Uterus (tissue), 4 donors: ENCODE measurements around the gene TK2. TPM values are rescaled to one million over a fixed set of nuclear protein-coding genes. Genes with fewer than 3 reads are reported as not detected.
"Not testable (repeated sequence)": the region's sequence is repeated elsewhere in the genome, so short reads cannot be mapped to it uniquely, and the experiment has no call there.

Source experiments
- DNase-seq, 2 donors: peaks; one replicate each; pipeline ENCODE4 v3.0.0-alpha.2; 2019 to 2020
- H3K27ac ChIP-seq, 2 donors: fragments of 200-600 bp; sonication (generic); 1 replicate in 1 of 2; 2 replicates in 1 of 2; pipeline ENCODE4 v1.5.1; 2016 to 2018
- H3K27me3 ChIP-seq, 2 donors: fragments of 200-600 bp; sonication (generic); one replicate each; pipeline ENCODE4 v1.5.1; 2018 to 2019; ENCODE audit warnings: control low read depth in 1 of 2
- H3K36me3 ChIP-seq, 2 donors: fragments of 200-600 bp; sonication (generic); one replicate each; pipeline ENCODE4 v1.5.1; 2019; ENCODE audit warnings: control low read depth in 1 of 2
- H3K4me1 ChIP-seq, 2 donors: fragments of 200-600 bp; sonication (generic); one replicate each; pipeline ENCODE4 v1.5.1; 2018 to 2019; ENCODE audit warnings: control low read depth in 1 of 2
- H3K4me3 ChIP-seq, 2 donors: fragments of 200-600 bp; sonication (generic); 1 replicate in 1 of 2; 2 replicates in 1 of 2; pipeline ENCODE4 v1.5.1; 2018 to 2019; ENCODE audit warnings: mild to moderate bottlenecking in 1 of 2
- H3K9me3 ChIP-seq, 2 donors: fragments of 200-600 bp; sonication (generic); one replicate each; pipeline ENCODE4 v1.5.1; 2019; ENCODE audit warnings: control low read depth in 1 of 2
- POLR2A ChIP-seq, 2 donors: fragments of 450-650 bp; IDR thresholded peaks; one replicate each; pipeline ENCODE4 v1.6.1; 2016; ENCODE audit warnings: antibody characterized with exemption in 2 of 2, mild to moderate bottlenecking in 1 of 2, moderate library complexity in 1 of 2
- intact Hi-C: fragments of 100-400 bp; cut with DNase I; formaldehyde crosslinking; loops from one replicate; pipeline ENCODE4 v1.15.1; 2023; ENCODE audit warnings: low total_unique reads
- total RNA-seq, 4 donors: library from RNA; depleted of rRNA in 3 of 4; stranded (reverse); fragments of >200 nt in 3 of 4; gene quantifications; one replicate each; pipeline versions ENCODE4 v1.1.0 to v1.2.4, GENCODE V29; 2014 to 2023
- TF ChIP-seq, protein P1 (sequence below), 4 experiments: fragments of 200-600 bp in 2 of 4; fragments of 450-650 bp in 2 of 4; sonication (generic) in 2 of 4; IDR thresholded peaks; one replicate each; pipeline ENCODE4 v1.5.1; 2016 to 2019; ENCODE audit warnings: antibody characterized with exemption in 4 of 4, mild to moderate bottlenecking in 2 of 4, moderate library complexity in 1 of 4
- donor health status: DM: yes; HTN: yes; CAD: no.

The TK2 gene
- total RNA-seq, 4 donors from 2014 or later = 13.6 to 52.6 (median 39.2) TPM

- no peaks in the 10 kb centered on the region for H3K36me3 ChIP-seq
- peaks cover 6 to 22% of the 10 kb centered on the region in 2 donors for H3K4me1 ChIP-seq
- no peaks in the 10 kb centered on the region for H3K27me3 ChIP-seq
- H3K9me3 ChIP-seq = no peaks in the 10 kb centered on the region
- peak overlapping the region; percentile 94 to 95 for H3K27ac ChIP-seq
- intact Hi-C loops = no loop called here
- TF ChIP-seq, protein P1, sequence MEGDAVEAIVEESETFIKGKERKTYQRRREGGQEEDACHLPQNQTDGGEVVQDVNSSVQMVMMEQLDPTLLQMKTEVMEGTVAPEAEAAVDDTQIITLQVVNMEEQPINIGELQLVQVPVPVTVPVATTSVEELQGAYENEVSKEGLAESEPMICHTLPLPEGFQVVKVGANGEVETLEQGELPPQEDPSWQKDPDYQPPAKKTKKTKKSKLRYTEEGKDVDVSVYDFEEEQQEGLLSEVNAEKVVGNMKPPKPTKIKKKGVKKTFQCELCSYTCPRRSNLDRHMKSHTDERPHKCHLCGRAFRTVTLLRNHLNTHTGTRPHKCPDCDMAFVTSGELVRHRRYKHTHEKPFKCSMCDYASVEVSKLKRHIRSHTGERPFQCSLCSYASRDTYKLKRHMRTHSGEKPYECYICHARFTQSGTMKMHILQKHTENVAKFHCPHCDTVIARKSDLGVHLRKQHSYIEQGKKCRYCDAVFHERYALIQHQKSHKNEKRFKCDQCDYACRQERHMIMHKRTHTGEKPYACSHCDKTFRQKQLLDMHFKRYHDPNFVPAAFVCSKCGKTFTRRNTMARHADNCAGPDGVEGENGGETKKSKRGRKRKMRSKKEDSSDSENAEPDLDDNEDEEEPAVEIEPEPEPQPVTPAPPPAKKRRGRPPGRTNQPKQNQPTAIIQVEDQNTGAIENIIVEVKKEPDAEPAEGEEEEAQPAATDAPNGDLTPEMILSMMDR (IDR thresholded peaks at IDR 0.05) = no peak
- no peak overlapping the region for H3K4me3 ChIP-seq
- DNase-seq = no peak
These were observed 32.2 kb downstream of the TK2 start for GRCh38 chr16:66517586-66518263.

DNA sequence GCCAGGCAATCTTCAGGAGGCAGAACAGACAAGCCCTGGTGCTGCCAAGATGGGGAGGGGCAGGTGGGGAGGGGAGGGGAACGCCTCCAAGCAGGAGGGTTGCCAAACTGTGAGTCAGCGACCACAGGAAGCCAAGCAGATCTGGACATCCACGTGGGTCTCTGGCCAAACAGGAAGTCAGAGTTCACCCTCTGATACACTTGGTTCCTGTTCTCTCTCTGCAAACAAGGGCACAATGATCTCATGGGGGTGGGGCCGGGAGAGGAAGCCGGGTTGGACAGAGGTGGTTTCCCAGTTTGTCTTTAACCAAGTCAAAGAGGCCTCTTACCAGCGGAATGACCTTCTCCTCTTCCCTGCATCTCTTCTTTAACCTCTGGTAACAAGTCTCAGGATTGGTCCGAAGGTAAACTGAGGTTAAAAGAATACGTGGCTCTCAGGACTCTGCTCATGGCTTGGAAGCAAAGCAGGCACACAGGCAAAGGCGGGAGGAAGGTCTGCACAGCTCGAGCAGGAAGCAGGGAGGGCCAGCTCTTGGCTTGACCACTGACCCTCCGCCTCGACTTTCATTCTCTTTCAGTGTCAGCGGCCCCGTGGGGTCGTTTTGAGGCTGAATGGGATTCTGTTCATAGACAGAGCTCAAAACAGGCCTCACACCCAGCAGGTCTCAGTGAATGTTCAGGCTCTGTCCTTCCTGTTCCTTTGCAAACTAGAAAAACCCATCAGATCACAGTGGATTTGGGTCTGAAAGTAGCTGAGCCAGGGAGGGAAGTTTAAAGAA, 32.9 kb downstream of the TK2 start:
- intact Hi-C loops = no loop called here
- H3K4me3 ChIP-seq = peak overlapping the region; percentile 7 to 14
- TF ChIP-seq, protein P1 (IDR thresholded peaks at IDR 0.05) = peak in 1 of 4 experiments; percentile 6
- peak; percentile 54 to 61 for TF ChIP-seq POLR2A (IDR thresholded peaks at IDR 0.05)

DNA sequence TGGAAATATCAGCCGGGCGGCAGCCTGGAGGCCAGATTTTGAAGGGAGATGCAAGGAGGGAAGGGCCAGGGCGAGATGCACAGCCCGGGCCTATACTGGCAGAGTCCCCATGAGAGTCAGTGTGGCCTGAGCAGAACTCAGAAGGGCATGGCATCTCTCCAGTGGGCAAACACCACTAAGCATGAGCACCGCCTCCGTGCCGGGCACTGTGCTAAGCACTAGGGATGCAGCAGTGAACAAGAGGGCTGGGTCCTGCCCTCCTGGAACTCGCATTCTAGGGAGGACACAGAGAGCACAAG, 33.5 kb downstream of the TK2 start:
- no peaks in the 10 kb centered on the region for H3K36me3 ChIP-seq
- no peaks in the 10 kb centered on the region for H3K9me3 ChIP-seq
- H3K27ac ChIP-seq = peak overlapping the region; percentile 79 to 95
- no peak overlapping the region for H3K4me3 ChIP-seq
- intact Hi-C loops = no loop called here
- TF ChIP-seq, protein P1 (IDR thresholded peaks at IDR 0.05) = no peak
- TF ChIP-seq POLR2A (IDR thresholded peaks at IDR 0.05) = no peak
- peaks cover 6 to 22% of the 10 kb centered on the region in 2 donors for H3K4me1 ChIP-seq
- no peak for DNase-seq
- H3K27me3 ChIP-seq = no peaks in the 10 kb centered on the region

More for the DNA sequence above, 32.9 kb downstream of the TK2 start:
- peaks cover 6 to 22% of the 10 kb centered on the region in 2 donors for H3K4me1 ChIP-seq
- H3K27me3 ChIP-seq = no peaks in the 10 kb centered on the region
- no peaks in the 10 kb centered on the region for H3K9me3 ChIP-seq
- H3K36me3 ChIP-seq = no peaks in the 10 kb centered on the region
- DNase-seq = peak; percentile 98 to 99
- peak overlapping the region; percentile 94 to 95 for H3K27ac ChIP-seq

- Histone ChIP-seq H3K9me3 (no peaks in the 10 kb centered on the region), H3K27ac (peak overlapping the region; percentile 79 to 95), H3K4me3 (no peak overlapping the region), H3K36me3 (no peaks in the 10 kb centered on the region), H3K4me1 (peaks cover 6 to 22% of the 10 kb centered on the region in 2 donors), H3K27me3 (no peaks in the 10 kb centered on the region)
- no peak for TF ChIP-seq POLR2A (IDR thresholded peaks at IDR 0.05)
- TF ChIP-seq, protein P1 (IDR thresholded peaks at IDR 0.05) = peak in 2 of 4 experiments; percentile 25 to 37
- peak in 1 of 2 donors; percentile 44 for DNase-seq
- intact Hi-C loops = no loop called here
These were observed 34.1 kb downstream of the TK2 start for GRCh38 chr16:66515596-66516508.

DNA sequence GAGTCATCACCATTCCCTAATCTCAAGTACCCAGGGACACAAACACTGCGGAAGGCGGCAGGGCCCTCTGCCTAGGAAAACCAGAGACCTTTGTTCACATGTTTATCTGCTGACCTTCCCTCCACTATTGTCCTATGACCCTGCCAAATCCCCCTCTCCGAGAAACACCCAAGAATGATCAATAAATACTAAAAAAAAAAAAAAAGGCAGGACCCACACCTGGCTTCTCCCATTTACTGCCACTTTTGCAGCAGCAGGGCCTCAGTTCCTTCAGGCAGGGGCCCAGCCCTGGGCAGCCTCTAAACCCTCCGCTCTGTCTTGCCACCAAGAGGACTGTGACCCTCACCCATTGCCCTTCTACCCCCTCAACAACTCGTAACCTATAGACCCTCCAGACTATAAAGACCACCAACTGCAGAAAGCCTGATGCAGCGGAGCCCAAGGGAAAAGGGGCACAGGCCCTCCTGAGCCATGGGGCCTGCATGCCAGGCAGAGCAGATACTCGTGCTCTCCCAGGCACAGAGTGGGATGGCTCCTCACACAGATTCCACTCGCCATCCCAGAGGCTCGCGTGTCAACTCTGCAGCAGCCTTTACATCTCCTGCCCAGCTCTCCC, 34.8 kb downstream of the TK2 start:
- DNase-seq, H3K27me3 ChIP-seq, H3K36me3 ChIP-seq, H3K9me3 ChIP-seq, intact Hi-C loops, H3K4me3 ChIP-seq: not testable (repeated sequence)
- H3K4me1 ChIP-seq = peaks cover 6 to 22% of the 10 kb centered on the region in 2 donors
- H3K27ac ChIP-seq = peak overlapping the region; percentile 79 to 95

DNA sequence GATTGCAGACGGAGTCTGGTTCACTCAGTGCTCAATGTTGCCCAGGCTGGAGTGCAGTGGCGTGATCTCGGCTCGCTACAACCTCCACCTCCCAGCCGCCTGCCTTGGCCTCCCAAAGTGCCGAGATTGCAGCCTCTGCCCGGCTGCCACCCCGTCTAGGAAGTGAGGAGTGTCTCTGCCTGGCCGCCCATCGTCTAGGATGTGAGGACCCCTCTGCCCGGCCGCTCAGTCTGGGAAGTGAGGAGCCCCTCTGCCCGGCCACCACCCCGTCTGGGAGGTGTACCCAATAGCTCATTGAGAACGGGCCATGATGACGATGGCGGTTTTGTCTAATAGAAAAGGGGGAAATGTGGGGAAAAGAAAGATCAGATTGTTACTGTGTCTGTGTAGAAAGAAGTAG, 35.5 kb downstream of the TK2 start:
- H3K27me3 ChIP-seq, H3K27ac ChIP-seq, H3K4me3 ChIP-seq, intact Hi-C loops, H3K9me3 ChIP-seq, H3K36me3 ChIP-seq: not testable (repeated sequence)
- peak in 1 of 2 donors; percentile 13 for DNase-seq
- H3K4me1 ChIP-seq = peaks cover 6 to 22% of the 10 kb centered on the region in 2 donors
